ENCODE results near the gene KCNJ8.

- TF ChIP-seq CTCF (IDR thresholded peaks at IDR 0.05; ENCODE audit: low read length) (no peak), EZH2 (IDR thresholded peaks at IDR 0.05; ENCODE audit: borderline replicate concordance, low read length) (no peak)
These were observed 23.0 kb upstream of the KCNJ8 start for GRCh38 chr12:21797539-21797938.

All from OCI-LY1 (cell line).